NCI-H345 treated with DMSO at 0.1 percent for 48 hours (cell line): ENCODE results near the gene STAT3.
"Not testable (repeated sequence)": the region's sequence is repeated elsewhere in the genome, so short reads cannot be mapped to it uniquely, and the experiment has no call there.

Experiments used
- DNase-seq: peaks from one replicate; lab custom pipeline; 2025; ENCODE audit not compliant: unreplicated experiment; lab: John Stamatoyannopoulos, UW

STAT3 gene

GRCh38 chr17:42303694-42304093 is 84.5 kb downstream of the STAT3 start:
- DNase-seq = no peak

GRCh38 chr17:42301022-42301421 is 87.2 kb downstream of the STAT3 start:
- DNase-seq = no peak

- not testable (repeated sequence) for DNase-seq
These were observed 88.3 kb downstream of the STAT3 start for GRCh38 chr17:42299913-42300312.

DNA sequence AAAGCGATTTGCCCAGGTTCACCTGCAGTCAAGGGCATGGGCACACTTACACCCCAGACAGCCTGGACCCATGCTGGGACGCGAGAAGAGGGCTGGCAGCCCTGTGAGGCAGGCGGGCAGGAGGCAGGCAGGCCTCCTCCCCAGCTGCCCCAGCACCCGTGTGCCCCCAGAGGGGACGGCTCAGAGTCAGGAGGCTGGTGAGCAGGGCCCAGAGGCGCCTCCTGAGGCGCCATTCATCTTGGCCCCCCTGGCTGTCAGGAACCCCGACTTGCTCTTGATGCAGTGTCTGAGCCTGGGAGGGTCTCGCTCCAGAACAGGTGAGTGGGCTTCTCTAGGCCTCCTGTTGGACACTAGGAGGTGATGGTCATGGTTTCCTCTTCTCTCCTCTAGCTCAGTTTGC is 88.9 kb downstream of the STAT3 start:
- DNase-seq = not testable (repeated sequence)

DNA sequence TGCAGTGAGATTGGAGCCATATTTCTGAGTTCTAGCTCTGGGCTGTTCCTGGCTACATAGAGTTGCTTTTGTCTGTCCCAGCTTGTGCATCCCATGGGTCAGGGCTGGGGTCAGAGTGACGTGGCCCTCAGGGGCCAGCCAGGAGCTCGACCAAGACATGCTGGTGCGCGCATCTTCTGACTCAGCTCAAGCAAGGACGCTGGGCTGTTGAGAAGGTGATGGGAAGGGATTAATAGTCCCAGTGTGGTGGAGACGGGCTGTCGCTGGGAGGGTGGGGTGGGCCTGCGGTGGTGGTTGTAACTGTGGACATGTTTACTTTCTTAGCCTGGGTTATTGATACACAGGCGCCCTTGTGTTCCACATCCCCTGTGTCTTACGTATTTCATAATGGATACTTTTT is 90.5 kb downstream of the STAT3 start:
- not testable (repeated sequence) for DNase-seq

DNA sequence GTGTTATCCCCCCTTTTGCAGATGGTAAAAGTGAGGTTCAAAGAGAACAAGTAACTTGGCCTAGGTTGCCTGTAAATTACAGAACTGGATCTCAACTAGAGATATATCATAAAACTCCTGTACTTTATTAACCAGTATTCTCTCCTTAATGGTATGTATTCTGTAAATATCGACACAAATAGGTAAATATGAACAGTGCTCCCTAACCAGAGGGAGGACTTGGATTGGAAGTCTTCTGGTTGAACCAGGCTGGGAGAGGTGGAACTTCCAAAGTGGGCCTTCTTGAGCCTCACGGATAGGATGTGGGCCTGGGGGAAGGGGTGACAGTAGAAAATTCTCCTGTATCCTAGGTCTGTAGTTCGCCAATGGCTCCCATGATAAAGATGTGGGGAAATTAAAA is 92.2 kb downstream of the STAT3 start:
- DNase-seq = no peak

DNA sequence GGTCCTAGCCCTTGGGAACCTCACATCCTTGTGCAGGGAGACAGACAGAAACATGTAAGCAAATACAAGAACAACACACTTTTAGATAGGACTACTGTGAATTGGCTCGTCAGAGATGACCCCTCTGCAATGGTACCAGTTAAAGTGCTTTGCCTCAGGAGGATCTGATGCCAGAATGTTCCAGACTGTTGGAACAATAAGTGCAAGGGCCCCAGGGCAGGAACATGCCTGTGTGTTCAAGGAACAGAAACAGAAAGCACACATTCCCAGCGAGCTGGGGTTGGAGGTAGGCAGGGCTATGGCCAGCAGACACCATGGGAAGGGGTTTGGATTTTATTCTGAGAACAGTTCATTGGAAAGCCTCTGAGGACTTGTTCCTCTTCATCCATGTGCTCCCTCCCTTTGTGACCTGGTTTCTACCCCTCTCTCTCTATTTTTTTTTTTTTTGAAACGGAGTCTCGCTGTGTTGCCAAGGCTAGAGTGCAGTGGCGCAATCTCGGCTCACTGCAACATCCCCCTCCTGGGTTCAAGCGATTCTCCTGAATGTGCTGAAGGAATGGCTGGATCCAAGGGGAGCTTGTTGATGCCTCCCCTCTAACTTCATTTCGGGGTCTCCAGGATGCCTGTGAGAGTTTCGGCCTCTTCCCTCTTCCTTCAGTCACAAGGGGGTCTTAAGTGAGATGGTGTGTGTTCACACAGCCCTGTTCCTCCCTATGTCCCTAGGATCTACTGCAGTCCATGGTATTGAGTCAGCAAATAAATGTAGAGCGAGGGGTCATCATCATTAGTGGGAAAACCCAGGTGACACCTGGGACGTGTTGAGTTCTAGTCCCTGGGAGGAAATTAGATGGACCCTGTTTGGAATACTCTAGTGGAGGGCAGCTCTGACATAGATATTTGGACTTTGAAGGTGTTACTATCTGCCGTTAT is 93.5 kb downstream of the STAT3 start:
- DNase-seq = no peak

GRCh38 chr17:42291129-42291528 is 97.1 kb downstream of the STAT3 start:
- DNase-seq = no peak

DNA sequence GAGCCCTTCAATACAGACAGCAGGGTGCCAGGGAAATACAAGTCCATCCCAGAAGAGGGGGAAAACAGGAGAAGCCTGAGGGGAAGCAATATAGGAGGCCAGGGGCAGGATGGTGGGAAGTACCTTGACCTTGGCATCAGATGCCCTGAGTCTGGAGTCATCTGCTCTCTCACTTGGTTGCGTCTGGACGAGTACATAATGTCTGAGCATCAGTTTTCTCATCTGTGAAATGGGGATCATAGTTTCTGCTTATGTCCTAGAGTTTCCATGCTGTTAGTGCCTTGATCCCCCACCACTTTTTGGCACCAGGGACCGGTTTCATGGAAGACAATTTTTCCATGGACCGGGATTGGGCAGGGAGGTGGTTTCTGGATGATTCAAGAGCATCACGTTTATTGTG is 97.7 kb downstream of the STAT3 start:
- no peak for DNase-seq

- DNase-seq = no peak
These were observed 98.5 kb downstream of the STAT3 start for GRCh38 chr17:42289611-42290181.

GRCh38 chr17:42288803-42289610 is 99.2 kb downstream of the STAT3 start:
- no peak for DNase-seq

DNA sequence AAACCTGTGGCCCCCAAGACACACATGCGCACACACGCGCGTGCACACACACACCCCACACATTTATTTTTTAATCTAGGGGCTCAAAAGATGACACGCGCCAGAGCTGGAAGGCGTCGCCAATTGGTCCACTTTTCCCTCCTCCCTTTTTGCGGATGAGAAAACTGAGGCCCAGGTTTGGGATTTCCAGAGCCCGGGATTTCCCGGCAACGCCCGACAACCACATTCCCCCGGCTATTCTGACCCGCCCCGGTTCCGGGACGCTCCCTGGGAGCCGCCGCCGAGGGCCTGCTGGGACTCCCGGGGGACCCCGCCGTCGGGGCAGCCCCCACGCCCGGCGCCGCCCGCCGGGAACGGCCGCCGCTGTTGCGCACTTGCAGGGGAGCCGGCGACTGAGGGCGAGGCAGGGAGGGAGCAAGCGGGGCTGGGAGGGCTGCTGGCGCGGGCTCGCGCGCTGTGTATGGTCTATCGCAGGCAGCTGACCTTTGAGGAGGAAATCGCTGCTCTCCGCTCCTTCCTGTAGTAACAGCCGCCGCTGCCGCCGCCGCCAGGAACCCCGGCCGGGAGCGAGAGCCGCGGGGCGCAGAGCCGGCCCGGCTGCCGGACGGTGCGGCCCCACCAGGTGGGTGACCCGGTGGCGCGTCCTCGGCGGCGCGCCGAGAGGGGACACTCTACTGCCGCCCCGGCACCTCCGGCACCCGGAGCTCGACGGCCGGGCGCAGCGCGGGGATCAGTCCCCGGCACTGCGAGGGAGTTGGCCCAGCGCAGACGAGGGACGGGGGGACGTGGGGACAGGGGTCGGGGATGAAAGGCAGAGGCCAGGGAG is 100.1 kb downstream of the STAT3 start, which contains the start of gene STAT5A:
Gene STAT5A, plus strand, starts transcription at position 522 of the 826 bp plus-strand sequence. CDS start 914 bp downstream, outside the sequence.
- DNase-seq = no peak

GRCh38 chr17:42287305-42287976 is 100.8 kb downstream of the STAT3 start:
- no peak for DNase-seq

DNA sequence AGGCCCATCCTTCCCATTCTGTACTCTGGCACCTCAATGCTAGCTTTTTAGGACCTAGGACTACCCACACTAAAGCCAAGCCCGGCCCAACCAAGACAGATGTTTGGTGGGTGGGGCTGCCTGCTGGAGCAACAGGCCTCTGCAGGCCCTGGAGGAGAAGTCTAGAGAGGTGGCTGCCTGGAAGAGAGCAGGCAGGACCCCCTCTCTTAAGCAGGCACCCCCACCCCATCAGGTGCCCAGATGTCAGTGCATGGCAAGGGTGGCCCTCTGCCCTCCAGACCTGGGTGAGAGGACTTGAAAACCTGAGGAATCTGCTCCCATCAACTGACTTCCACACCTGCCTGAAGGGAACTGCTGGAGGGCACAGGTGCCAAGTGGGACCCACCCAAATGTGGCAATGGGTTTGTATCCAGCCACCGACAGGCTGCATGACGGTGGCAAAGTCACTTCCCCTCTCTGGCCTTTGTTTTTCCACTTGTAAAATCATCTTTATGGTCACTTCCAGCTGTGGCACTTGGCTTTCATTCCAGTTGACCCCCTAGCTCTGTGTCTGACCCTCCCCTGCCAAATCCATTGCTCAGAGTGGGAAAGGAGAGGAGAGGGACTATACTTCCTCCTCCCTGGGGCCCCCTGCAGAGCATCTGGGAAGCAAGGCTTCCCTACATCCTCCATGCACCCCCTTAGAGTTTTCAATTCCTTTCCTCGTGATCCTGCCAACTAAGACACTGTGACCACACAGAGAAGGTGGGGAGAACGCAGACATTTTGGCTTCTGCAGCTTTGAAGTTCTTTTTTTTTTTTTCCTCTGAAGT is 101.6 kb downstream of the STAT3 start:
- no peak for DNase-seq

- no peak for DNase-seq
These were observed 102.7 kb downstream of the STAT3 start for GRCh38 chr17:42285346-42286050.

GRCh38 chr17:42284566-42284965 is 103.7 kb downstream of the STAT3 start:
- no peak for DNase-seq

GRCh38 chr17:42284024-42284369 is 104.2 kb downstream of the STAT3 start:
- DNase-seq = no peak

DNA sequence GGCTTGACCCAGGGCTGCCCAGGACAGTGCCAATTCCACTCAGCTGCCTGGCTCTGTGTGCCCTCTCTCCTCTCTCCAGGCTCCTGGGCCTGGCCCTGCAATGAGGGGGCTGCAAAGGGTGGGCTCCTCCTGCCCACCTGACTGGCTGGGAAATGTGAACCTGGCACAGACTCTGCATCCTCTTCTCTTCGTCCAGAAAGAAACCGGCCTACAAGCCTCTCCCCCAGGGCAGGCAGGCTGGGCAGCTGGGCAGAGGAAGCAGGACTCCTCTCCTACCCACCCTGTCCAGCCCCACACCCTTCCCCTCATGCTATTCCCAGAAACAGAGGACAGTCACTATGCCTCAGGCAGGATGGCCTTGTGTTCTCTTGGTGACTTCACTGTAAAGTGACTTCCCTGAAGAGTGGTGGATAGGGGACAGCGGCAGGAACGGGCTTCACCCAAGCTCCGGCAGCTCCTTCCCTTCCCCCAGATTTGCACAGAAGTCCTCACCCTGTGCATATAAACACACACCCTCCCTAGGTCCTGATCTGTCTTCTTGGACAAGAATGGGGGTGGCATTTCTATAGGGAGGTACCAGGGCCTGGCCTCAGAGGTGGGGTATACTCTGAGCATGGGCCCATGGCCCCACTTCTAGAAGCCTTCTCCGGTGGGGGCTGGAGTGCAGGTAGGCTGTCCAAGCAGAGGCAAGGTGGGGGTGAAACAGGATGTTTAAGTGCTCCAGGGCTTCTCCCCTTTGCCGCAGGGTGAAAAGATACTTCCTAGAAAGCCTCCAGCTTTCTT is 104.8 kb downstream of the STAT3 start:
- DNase-seq = no peak
